IPS-20b (cell line): Measurements from ENCODE around the gene FTO.

ENCODE experiments used
- H3K27ac ChIP-seq: one replicate; pipeline ENCODE4 v1.5.1; 2013; ENCODE audit warnings: low read length
- H3K27me3 ChIP-seq: 2 replicates; pipeline ENCODE4 v1.6.1; 2013; ENCODE audit warnings: mild to moderate bottlenecking, low read length, inconsistent platforms; ENCODE audit not compliant: insufficient read depth
- H3K36me3 ChIP-seq: 2 replicates; pipeline ENCODE4 v1.6.1; 2013; ENCODE audit warnings: low read depth, mild to moderate bottlenecking, inconsistent platforms, low read length, moderate library complexity; ENCODE audit not compliant: insufficient read depth
- H3K4me1 ChIP-seq: 2 replicates; pipeline ENCODE4 v1.6.1; 2013; ENCODE audit warnings: mild to moderate bottlenecking, control low read depth, inconsistent platforms, low read length, moderate library complexity; ENCODE audit not compliant: insufficient read depth
- H3K4me3 ChIP-seq: 2 replicates; pipeline ENCODE4 v1.5.1; 2013; ENCODE audit warnings: mild to moderate bottlenecking, low read length, inconsistent platforms
- H3K9ac ChIP-seq: 2 replicates; pipeline ENCODE4 v1.6.1; 2013; ENCODE audit warnings: low read depth, mild to moderate bottlenecking, inconsistent platforms, low read length, moderate library complexity
- H3K9me3 ChIP-seq: 2 replicates; pipeline ENCODE4 v1.6.1; 2013; ENCODE audit warnings: mild to moderate bottlenecking, low read depth, low read length, inconsistent platforms; ENCODE audit not compliant: insufficient read depth

Gene FTO

GRCh38 chr16:53893731-53894435, 189.9 kb downstream of the FTO start:
- Histone ChIP-seq H3K4me3 (no peak overlapping the region), H3K9ac (no peak overlapping the region), H3K27ac (no peak overlapping the region)

GRCh38 chr16:53894686-53895085, 190.7 kb downstream of the FTO start:
- Histone ChIP-seq H3K27ac (no peak overlapping the region), H3K4me3 (no peak overlapping the region), H3K9me3 (no peaks in the 10 kb centered on the region), H3K36me3 (no peaks in the 10 kb centered on the region), H3K27me3 (no peaks in the 10 kb centered on the region), H3K9ac (no peak overlapping the region), H3K4me1 (no peaks in the 10 kb centered on the region; the same call in 1 of the 2 replicates)

More at GRCh38 chr16:53893731-53894435, 189.9 kb downstream of the FTO start:
- Histone ChIP-seq H3K36me3 (peaks cover under 1% of the 10 kb centered on the region; the same call in 1 of the 2 replicates), H3K9me3 (no peaks in the 10 kb centered on the region), H3K27me3 (no peaks in the 10 kb centered on the region), H3K4me1 (no peaks in the 10 kb centered on the region; the same call in 1 of the 2 replicates)

- H3K36me3 ChIP-seq = no peaks in the 10 kb centered on the region
- H3K9me3 ChIP-seq = no peaks in the 10 kb centered on the region
- H3K9ac ChIP-seq = no peak overlapping the region
- no peak overlapping the region for H3K4me3 ChIP-seq
- H3K4me1 ChIP-seq = no peaks in the 10 kb centered on the region; the same call in 1 of the 2 replicates
- no peak overlapping the region for H3K27ac ChIP-seq
- H3K27me3 ChIP-seq = no peaks in the 10 kb centered on the region
Observed at GRCh38 chr16:53895433-53895832, 191.5 kb downstream of the FTO start.

- Histone ChIP-seq H3K9ac (no peak overlapping the region), H3K27me3 (no peaks in the 10 kb centered on the region), H3K36me3 (no peaks in the 10 kb centered on the region), H3K9me3 (no peaks in the 10 kb centered on the region), H3K27ac (no peak overlapping the region), H3K4me1 (no peaks in the 10 kb centered on the region; the same call in 1 of the 2 replicates), H3K4me3 (no peak overlapping the region)
Observed at GRCh38 chr16:53895851-53896250, 191.9 kb downstream of the FTO start.

GRCh38 chr16:53896722-53897121, 192.8 kb downstream of the FTO start:
- Histone ChIP-seq H3K27me3 (no peaks in the 10 kb centered on the region), H3K36me3 (no peaks in the 10 kb centered on the region), H3K9ac (no peak overlapping the region), H3K4me1 (no peaks in the 10 kb centered on the region; the same call in 1 of the 2 replicates), H3K9me3 (no peaks in the 10 kb centered on the region), H3K27ac (no peak overlapping the region), H3K4me3 (no peak overlapping the region)

GRCh38 chr16:53898993-53899392, 195.0 kb downstream of the FTO start:
- Histone ChIP-seq H3K27ac (no peak overlapping the region), H3K36me3 (no peaks in the 10 kb centered on the region), H3K9me3 (no peaks in the 10 kb centered on the region), H3K27me3 (no peaks in the 10 kb centered on the region), H3K4me1 (no peaks in the 10 kb centered on the region), H3K4me3 (no peak overlapping the region), H3K9ac (no peak overlapping the region)

GRCh38 chr16:53899431-53899830, 195.5 kb downstream of the FTO start:
- H3K36me3 ChIP-seq = no peaks in the 10 kb centered on the region
- H3K4me3 ChIP-seq = no peak overlapping the region
- H3K4me1 ChIP-seq = no peaks in the 10 kb centered on the region
- no peaks in the 10 kb centered on the region for H3K27me3 ChIP-seq
- H3K27ac ChIP-seq = no peak overlapping the region
- no peak overlapping the region for H3K9ac ChIP-seq
- H3K9me3 ChIP-seq = no peaks in the 10 kb centered on the region

- Histone ChIP-seq H3K4me1 (no peaks in the 10 kb centered on the region), H3K9ac (no peak overlapping the region), H3K36me3 (no peaks in the 10 kb centered on the region), H3K4me3 (no peak overlapping the region), H3K27ac (no peak overlapping the region), H3K9me3 (no peaks in the 10 kb centered on the region), H3K27me3 (no peaks in the 10 kb centered on the region)
Observed at GRCh38 chr16:53900667-53901066, 196.7 kb downstream of the FTO start.

- Histone ChIP-seq H3K9ac (no peak overlapping the region), H3K9me3 (no peaks in the 10 kb centered on the region), H3K27ac (no peak overlapping the region), H3K4me3 (no peak overlapping the region), H3K4me1 (no peaks in the 10 kb centered on the region), H3K36me3 (no peaks in the 10 kb centered on the region), H3K27me3 (no peaks in the 10 kb centered on the region)
Observed at GRCh38 chr16:53901408-53901807, 197.5 kb downstream of the FTO start.

GRCh38 chr16:53904533-53904932, 200.6 kb downstream of the FTO start:
- Histone ChIP-seq H3K9me3 (no peaks in the 10 kb centered on the region), H3K4me3 (no peak overlapping the region), H3K4me1 (no peaks in the 10 kb centered on the region), H3K27ac (no peak overlapping the region), H3K9ac (no peak overlapping the region), H3K36me3 (no peaks in the 10 kb centered on the region), H3K27me3 (no peaks in the 10 kb centered on the region)

- Histone ChIP-seq H3K27me3 (no peaks in the 10 kb centered on the region), H3K27ac (no peak overlapping the region), H3K36me3 (no peaks in the 10 kb centered on the region)
Observed at GRCh38 chr16:53905028-53905427, 201.1 kb downstream of the FTO start.

GRCh38 chr16:53908731-53909130, 204.8 kb downstream of the FTO start:
- H3K27me3 ChIP-seq = no peaks in the 10 kb centered on the region
- H3K4me3 ChIP-seq = no peak overlapping the region
- no peaks in the 10 kb centered on the region for H3K36me3 ChIP-seq
- H3K4me1 ChIP-seq = peaks cover 7% of the 10 kb centered on the region
- H3K27ac ChIP-seq = no peak overlapping the region
- H3K9ac ChIP-seq = no peak overlapping the region
- no peaks in the 10 kb centered on the region for H3K9me3 ChIP-seq

More at GRCh38 chr16:53905028-53905427, 201.1 kb downstream of the FTO start:
- Histone ChIP-seq H3K9ac (no peak overlapping the region), H3K9me3 (no peaks in the 10 kb centered on the region), H3K4me1 (no peaks in the 10 kb centered on the region), H3K4me3 (no peak overlapping the region)
